Measurements from ENCODE around the gene TOP2B.

Gene TOP2B

DNA sequence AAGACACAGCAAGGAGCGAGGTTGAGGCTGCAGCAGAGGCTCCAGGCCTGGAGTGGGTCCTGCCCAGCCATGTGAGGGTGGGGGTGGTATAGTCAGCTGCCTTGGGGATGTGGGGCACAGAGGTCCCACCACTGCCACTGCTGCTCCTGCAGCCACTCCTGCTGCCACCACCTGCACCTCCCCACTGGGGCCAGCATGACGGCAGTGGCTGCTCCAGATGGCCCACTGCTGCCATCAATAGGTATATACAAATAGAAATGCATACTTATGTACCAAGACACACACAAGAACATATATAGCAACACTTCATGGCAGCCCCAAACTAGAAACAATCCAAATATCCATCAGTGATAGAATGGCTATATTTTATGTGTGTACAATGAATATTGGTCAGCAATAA, 10.0 kb upstream of the TOP2B start:
- DNase-seq: no peak

GRCh38 chr3:25673738-25674298, 9.1 kb upstream of the TOP2B start:
- DNase-seq: no peak

DNA sequence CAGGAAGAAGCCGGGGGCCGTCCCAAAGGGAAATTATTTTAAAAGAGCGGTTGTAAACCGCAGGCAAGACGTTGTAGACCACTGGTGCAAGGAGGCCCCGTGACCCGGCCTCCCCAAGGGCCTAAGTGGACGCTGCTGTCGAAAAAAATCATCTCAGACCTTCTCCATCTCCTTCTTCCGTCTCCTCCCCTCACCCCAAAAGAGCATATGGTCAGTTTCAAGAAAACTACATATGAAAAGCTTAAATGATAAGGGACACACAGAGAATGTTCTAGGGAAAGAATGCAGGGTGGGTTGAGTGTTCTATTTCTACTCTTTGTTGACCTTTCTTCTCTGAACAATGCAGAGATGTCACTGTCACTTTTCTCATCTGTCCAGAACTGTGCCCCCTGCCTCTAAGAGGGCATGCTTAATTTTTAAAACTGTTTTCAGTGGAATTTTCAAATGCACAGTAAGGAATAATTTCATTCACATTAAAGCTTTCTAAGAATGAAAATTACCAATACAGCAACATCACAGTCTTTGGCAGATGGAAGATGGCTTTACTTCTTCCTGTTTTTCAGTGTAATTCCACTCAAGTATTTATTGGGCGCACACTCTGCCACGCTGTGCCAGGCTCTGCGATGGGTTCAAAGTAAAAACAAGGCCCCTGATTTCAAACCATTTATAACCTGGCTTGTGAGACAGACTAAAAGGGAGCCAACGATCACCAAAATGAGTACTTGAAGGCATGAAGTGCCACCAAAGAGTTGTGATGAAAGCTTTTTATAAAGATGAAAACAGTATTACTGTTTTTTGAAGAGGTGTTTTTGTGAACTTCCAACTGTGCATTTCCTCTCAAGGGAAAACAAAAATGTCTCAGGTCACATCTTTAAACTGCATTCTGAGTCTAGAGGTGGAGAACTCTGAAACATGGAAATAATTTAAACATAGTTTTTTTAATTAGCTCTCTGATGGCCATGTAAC, 891 bp upstream of the TOP2B start:
- no peak for DNase-seq

DNA sequence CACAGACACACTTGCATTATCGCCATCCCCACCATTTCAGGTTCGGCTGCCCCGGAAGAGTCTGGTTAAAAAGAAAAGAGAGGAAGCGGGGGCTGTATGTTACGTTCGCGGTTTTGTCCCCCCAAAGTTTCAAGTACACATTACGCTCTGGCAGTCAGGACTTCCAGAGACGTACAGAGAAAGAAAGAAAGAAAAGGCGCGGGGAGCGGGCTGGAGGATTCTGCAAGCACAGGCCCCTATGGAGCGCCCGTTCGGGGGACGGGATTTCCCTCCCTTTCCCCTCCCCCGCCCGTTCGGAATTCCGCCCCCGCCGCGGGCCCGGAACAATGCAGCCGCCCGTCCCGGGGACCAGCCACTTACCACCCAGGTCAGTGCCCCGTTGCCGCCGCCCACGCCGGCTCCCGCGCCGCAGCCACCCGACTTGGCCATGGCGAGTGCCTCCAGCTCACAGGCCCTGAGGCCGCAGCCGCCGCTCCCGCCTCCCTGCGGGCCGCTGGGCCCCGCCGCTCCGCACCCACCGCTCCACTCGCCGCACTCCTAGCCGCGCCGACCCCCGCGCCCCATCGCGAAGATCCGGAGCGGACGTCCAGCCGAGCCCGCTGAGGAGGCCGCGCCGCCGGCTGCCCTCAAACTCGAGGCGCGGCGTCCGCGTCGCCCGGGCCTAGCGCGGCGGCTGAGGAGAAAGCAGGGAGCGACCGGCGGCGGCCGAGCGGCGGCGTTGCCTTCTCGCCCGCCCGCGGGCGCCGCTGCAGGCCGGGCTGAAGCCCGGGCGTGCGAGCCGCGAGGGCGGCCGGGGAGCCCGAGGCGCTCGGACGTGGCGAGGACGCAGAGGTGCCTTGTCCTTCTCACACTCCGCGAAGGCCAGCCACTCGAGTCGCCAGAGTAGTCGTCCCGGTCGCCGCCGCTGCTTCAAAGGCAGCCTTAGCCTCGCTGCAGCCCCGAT, 567 bp downstream of the TOP2B start:
- peak; percentile 64 for DNase-seq

GRCh38 chr3:25663347-25663868, 1.3 kb downstream of the TOP2B start:
- no peak for DNase-seq

- no peak for DNase-seq
Observed at GRCh38 chr3:25662736-25663320, 1.9 kb downstream of the TOP2B start.

- DNase-seq: no peak
Observed at GRCh38 chr3:25661694-25662437, 2.8 kb downstream of the TOP2B start.

DNA sequence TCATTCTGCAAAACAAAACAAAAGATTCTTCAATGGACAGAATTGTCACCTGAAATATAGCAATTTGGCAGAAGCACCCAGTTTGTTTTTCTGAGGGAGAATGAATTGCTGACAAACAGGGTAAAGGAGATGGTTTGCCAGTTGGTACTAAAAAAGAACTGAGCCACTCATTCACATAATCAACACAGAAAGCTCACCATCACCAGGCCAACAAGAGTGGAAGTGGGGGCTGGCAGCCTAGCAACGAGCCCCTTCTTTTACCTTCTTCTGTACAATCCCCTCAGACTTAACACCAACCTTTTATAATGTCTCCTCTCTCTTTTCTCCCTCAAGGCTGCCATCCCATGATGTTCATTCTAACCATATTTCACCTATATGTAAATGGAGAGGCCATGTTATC, 5.9 kb downstream of the TOP2B start:
- DNase-seq: no peak

GRCh38 chr3:25657293-25657692, 7.4 kb downstream of the TOP2B start:
- DNase-seq: no peak

- DNase-seq: no peak
Observed at GRCh38 chr3:25655659-25656058, 9.0 kb downstream of the TOP2B start.

GRCh38 chr3:25654576-25654975, 10.1 kb downstream of the TOP2B start:
- DNase-seq: no peak

GRCh38 chr3:25653322-25653721, 11.4 kb downstream of the TOP2B start:
- DNase-seq: no peak

GRCh38 chr3:25652921-25653320, 11.8 kb downstream of the TOP2B start:
- DNase-seq: no peak

GRCh38 chr3:25648925-25649830, 15.5 kb downstream of the TOP2B start:
- DNase-seq: no peak

DNA sequence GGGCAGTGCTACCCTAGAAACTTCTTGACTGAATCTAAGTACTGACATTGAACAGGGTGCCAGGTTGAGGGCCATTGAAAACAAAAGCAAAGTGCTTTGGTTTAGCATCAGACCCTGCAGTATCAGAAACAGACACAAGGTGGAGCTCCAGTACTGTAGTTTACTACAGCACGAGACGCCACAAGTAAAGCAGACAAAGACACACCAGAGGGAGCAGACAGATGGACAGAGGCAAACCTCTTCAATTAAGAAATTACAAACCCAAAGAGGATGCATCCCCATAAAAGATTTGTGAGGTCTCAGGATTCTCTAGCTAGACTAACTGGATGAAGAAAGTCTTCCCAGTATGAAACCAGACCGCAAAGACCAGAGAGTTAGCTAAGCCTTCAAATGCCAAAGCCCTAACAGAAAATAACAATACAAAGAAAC, 16.6 kb downstream of the TOP2B start:
- DNase-seq: peak; percentile 71

- DNase-seq: no peak
Observed at GRCh38 chr3:25635038-25635437, 29.7 kb downstream of the TOP2B start.

DNA sequence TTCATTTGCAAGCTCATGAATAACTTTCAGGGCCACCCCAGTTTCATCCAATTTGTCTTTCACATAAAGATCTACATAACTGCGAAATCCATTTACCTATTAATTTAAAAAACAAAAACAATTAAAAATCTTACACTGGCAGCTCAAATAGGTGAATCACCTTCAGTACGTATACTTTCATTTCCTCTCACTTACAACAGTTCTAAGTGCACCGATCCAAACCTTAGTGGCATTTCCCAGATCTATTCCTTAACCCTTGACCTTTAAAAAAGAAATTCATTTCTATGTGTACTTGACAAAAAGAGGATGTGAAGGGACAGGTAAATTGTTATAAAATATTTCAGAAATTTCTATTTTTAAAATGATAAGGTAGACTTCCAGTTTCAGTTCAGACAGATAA, 30.8 kb downstream of the TOP2B start:
- no peak for DNase-seq

DNA sequence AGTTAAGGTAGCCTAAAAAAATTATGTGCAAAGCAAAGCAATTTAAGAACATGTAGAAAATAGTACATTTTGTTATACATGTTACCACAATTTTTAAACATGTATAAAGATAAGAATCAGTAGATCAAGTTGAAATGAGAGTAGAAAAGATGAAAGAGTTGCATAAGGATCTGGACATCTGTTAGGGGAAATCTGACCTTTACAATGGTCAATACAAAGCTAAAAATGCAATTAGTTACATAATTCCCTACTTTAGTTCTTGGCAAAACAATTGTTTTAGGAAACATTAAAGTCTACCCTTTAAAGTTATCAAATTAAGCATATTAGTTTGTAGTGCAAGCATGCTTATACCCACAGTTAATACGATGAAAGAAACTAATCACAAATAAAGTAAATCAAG, 32.7 kb downstream of the TOP2B start:
- no peak for DNase-seq

DNA sequence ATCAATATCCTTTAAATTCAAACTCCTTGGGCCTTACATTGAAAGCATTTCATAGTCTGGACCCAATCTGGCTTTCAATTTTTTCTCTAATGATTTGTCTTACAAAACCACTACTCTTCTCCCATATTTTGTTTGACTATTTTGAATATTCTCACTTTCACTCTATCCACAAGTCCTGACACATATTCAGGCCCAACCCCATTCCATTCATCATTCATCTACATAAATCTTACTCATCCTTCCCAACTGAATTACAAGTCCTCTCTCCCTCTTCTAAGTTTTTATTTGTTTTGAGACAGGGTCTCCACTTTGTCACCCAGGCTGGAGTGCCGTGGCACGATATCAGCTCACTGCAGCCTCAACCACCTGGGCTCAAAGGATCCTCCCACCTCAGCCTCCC, 43.6 kb downstream of the TOP2B start:
- DNase-seq: no peak

DNA sequence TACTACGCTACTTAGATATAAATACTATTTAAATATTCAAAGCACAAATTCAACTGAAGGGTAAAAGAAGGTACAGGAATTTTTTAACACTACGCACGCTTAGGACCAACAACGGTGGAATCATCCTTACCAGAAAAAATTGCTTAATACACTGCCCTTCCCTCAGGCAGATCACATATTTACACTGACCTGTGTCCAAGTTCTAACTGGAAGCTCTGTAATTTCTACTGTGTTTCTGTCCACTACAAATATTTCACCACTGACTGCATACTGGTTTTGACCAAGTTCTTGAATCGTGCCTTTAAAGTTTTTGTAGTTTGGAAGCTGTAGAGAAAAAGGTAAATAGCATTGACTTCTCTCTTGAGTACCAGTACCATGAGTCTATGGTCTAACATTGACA, 44.2 kb downstream of the TOP2B start:
- no peak for DNase-seq

DNA sequence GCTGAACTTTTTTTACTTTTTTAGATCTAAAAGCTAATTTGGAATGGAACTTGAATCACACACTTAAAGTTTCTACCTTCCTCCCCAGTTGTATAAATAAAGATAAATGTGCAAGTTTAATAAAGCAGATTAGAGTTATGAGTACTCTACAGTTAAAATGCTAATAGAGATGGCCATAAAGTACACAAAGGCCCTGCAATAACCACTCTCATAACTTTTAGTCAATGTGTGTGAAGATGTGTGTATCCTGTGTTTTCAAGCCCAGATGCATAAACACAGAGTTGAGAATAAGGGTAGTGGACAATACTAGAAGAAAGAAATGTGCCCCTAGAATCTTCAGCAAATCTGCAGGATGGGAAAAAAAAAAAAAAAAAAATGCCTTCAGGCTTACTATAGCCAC, 45.3 kb downstream of the TOP2B start:
- no peak for DNase-seq

Measured in effector CD8-positive, alpha-beta T cell (primary cell).